ENCODE data around the gene ACOT8.

ACOT8 gene

DNA sequence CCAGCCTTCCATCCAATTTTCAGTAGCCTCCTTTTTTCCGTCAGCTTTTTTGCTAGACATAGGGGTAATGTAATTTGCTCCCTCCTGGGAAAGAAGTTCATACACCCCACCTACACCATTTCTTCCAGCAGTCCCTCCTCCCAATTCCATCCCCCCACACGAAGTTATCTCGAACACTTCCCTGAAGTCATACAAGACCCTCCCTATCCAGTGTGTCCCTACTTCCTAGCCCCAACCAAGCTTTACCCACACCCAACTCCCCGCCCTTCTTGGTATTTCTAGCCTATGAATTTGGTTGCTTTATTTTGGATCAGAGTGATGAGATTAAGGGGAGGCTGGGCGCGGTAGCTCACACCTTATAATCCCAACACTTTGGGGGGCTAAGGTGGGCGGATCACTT, 43.7 kb downstream of the ACOT8 start:
- no peaks in the 10 kb centered on the region for H4K20me1 ChIP-seq (ENCODE audit: insufficient read depth, low read length)
- no peak overlapping the region for H3K27ac ChIP-seq (ENCODE audit: low read length)
- 0 out of 2 replicates have a peak, but pooled peaks cover 3% of the 10 kb centered on the region for H3K36me3 ChIP-seq (replicated peaks; ENCODE audit: insufficient read depth, low read length)

DNA sequence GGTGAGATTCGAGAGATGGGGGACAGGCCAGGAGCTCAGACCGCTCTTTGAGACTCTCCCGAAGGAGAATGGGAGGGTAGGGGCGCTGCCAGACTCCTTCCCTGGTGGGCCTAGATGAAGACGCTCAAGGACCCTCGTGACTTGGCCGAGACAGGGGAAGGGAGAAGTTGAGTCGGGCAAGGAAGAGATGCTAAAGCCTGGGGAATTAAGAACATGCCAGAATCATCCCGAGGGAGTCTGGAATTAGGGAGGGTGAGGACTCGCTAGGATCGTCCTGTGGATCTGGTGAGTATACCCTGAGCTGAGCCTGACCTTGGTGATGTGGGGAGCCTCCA, 44.2 kb downstream of the ACOT8 start:
- H3K27me3 ChIP-seq (replicated peaks; ENCODE audit: insufficient read depth, low read length), result no peaks in the 10 kb centered on the region
- H3K27ac ChIP-seq (ENCODE audit: low read length), result peak overlapping the region; percentile 13; the same call in 1 of the 2 replicates
- H3K4me2 ChIP-seq (ENCODE audit: low read depth, low read length), result peak overlapping the region; percentile 67
- H3K79me2 ChIP-seq (ENCODE audit: low read length), result peaks cover 19% of the 10 kb centered on the region
- H3K9ac ChIP-seq (ENCODE audit: low read length), result peak overlapping the region; percentile 80
- no peaks in the 10 kb centered on the region for H3K9me2 ChIP-seq (replicated peaks; ENCODE audit: insufficient read depth, low read length)
- H3K36me3 ChIP-seq (replicated peaks; ENCODE audit: insufficient read depth, low read length), result 0 out of 2 replicates have a peak, but pooled peaks cover 3% of the 10 kb centered on the region
- no peaks in the 10 kb centered on the region for H4K20me1 ChIP-seq (ENCODE audit: insufficient read depth, low read length)
- DNase-seq, result no peak
- H2AFZ ChIP-seq (ENCODE audit: low read length), result peak overlapping the region; percentile 76
- no peaks in the 10 kb centered on the region for H3K4me1 ChIP-seq (ENCODE audit: low read length)
- TF ChIP-seq EZH2phosphoT487 (IDR thresholded peaks at IDR 0.05; ENCODE audit: low read length), result no peak
- TF ChIP-seq, protein P1, sequence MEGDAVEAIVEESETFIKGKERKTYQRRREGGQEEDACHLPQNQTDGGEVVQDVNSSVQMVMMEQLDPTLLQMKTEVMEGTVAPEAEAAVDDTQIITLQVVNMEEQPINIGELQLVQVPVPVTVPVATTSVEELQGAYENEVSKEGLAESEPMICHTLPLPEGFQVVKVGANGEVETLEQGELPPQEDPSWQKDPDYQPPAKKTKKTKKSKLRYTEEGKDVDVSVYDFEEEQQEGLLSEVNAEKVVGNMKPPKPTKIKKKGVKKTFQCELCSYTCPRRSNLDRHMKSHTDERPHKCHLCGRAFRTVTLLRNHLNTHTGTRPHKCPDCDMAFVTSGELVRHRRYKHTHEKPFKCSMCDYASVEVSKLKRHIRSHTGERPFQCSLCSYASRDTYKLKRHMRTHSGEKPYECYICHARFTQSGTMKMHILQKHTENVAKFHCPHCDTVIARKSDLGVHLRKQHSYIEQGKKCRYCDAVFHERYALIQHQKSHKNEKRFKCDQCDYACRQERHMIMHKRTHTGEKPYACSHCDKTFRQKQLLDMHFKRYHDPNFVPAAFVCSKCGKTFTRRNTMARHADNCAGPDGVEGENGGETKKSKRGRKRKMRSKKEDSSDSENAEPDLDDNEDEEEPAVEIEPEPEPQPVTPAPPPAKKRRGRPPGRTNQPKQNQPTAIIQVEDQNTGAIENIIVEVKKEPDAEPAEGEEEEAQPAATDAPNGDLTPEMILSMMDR (IDR thresholded peaks at IDR 0.05; ENCODE audit: low read length), result no peak
- TF ChIP-seq EZH2 (optimal IDR thresholded peaks at IDR 0.05; ENCODE audit: low read depth, low read length), result no peak
- H3F3A ChIP-seq (ENCODE audit: insufficient read depth, low read length), result peaks cover 14% of the 10 kb centered on the region
- H3K4me3 ChIP-seq (ENCODE audit: low read length), result peak overlapping the region; percentile 83
- no peaks in the 10 kb centered on the region for H3K9me3 ChIP-seq (replicated peaks; ENCODE audit: insufficient read depth, low read length)

More for the DNA sequence above, 43.7 kb downstream of the ACOT8 start:
- peak overlapping the region; percentile 67 for H3K4me2 ChIP-seq (ENCODE audit: low read depth, low read length)
- peak overlapping the region; percentile 80 for H3K9ac ChIP-seq (ENCODE audit: low read length)
- no peak for TF ChIP-seq EZH2phosphoT487 (IDR thresholded peaks at IDR 0.05; ENCODE audit: low read length)
- TF ChIP-seq, protein P1 (IDR thresholded peaks at IDR 0.05; ENCODE audit: low read length), result no peak
- TF ChIP-seq EZH2 (optimal IDR thresholded peaks at IDR 0.05; ENCODE audit: low read depth, low read length), result no peak
- no peaks in the 10 kb centered on the region for H3K4me1 ChIP-seq (ENCODE audit: low read length)
- H3K9me3 ChIP-seq (replicated peaks; ENCODE audit: insufficient read depth, low read length), result no peaks in the 10 kb centered on the region
- no peaks in the 10 kb centered on the region for H3K27me3 ChIP-seq (replicated peaks; ENCODE audit: insufficient read depth, low read length)
- H3F3A ChIP-seq (ENCODE audit: insufficient read depth, low read length), result peaks cover 19% of the 10 kb centered on the region
- no peaks in the 10 kb centered on the region for H3K9me2 ChIP-seq (replicated peaks; ENCODE audit: insufficient read depth, low read length)
- no peak for DNase-seq
- 0 out of 2 replicates have a peak overlapping the region, but pooled peaks have one; percentile 76 for H2AFZ ChIP-seq (ENCODE audit: low read length)
- H3K79me2 ChIP-seq (ENCODE audit: low read length), result peaks cover 19% of the 10 kb centered on the region
- H3K4me3 ChIP-seq (ENCODE audit: low read length), result peak overlapping the region; percentile 83

DNA sequence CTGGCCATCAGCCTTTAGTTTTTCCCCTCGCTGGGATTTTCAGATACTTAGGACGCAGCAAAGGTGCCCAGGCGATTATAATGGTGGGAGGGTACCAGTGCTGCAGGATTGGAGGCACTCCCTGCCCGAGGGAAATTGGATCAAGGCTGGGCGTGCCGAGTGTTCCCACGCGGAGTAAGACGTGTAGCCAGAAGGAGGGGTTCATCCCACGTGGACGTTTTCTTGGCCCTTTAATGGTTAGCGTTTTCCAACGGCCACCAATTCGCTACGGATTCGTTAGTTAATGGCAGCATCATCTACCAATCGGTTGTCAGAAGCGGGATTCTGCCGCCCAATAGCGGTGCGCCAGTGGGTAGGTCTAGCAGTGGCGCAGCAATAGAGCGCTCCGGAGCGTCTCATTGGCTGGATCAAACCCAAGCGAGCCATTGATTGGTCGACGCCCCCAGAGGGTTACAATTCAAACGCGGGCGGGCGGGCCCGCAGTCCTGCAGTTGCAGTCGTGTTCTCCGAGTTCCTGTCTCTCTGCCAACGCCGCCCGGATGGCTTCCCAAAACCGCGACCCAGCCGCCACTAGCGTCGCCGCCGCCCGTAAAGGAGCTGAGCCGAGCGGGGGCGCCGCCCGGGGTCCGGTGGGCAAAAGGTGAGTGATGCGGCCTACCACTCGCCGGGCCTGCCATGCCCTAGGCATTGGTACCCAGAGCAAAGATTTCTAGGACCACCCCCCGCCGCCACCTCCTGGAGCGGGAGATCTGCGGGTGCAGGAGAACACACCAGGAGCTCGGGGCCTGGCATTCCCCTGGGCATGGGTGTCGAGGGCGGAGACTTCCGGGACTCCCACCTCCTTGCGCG, 44.8 kb downstream of the ACOT8 start, which contains the start of gene UBE2C:
Gene UBE2C (plus strand): TSS at position 488 of the 849 bp plus-strand sequence. CDS start 52 bp downstream, at position 540.
- Histone ChIP-seq H3K9me2 (replicated peaks; ENCODE audit: insufficient read depth, low read length) (no peaks in the 10 kb centered on the region), H3K9me3 (replicated peaks; ENCODE audit: insufficient read depth, low read length) (no peaks in the 10 kb centered on the region), H3K79me2 (ENCODE audit: low read length) (peaks cover 19% of the 10 kb centered on the region), H3K36me3 (replicated peaks; ENCODE audit: insufficient read depth, low read length) (0 out of 2 replicates have a peak, but pooled peaks cover 3% of the 10 kb centered on the region), H3K27ac (ENCODE audit: low read length) (peak within 1 kb of the TSS; percentile 13; the same call in 1 of the 2 replicates), H2AFZ (ENCODE audit: low read length) (peak within 1 kb of the TSS; percentile 76), H3K4me2 (ENCODE audit: low read depth, low read length) (peak within 1 kb of the TSS; percentile 70), H4K20me1 (ENCODE audit: insufficient read depth, low read length) (no peaks in the 10 kb centered on the region), H3K4me1 (ENCODE audit: low read length) (no peaks in the 10 kb centered on the region), H3K4me3 (ENCODE audit: low read length) (peak within 1 kb of the TSS; percentile 83), H3K27me3 (replicated peaks; ENCODE audit: insufficient read depth, low read length) (no peaks in the 10 kb centered on the region), H3K9ac (ENCODE audit: low read length) (peak within 1 kb of the TSS; percentile 80), H3F3A (ENCODE audit: insufficient read depth, low read length) (peaks cover 9% of the 10 kb centered on the region)
- peak; percentile 99 for DNase-seq
- no peak for TF ChIP-seq EZH2 (optimal IDR thresholded peaks at IDR 0.05; ENCODE audit: low read depth, low read length)
- no peak for TF ChIP-seq EZH2phosphoT487 (IDR thresholded peaks at IDR 0.05; ENCODE audit: low read length)
- TF ChIP-seq, protein P1 (IDR thresholded peaks at IDR 0.05; ENCODE audit: low read length), result no peak

All from MM.1S (cell line).